Uterus (tissue), 4 donors: ENCODE data around the gene SLC7A7. TPM values are rescaled to one million over a fixed set of nuclear protein-coding genes. Genes with fewer than 3 reads are reported as not detected.

Source experiments
- DNase-seq, 2 donors: peaks; one replicate each; pipeline ENCODE4 v3.0.0-alpha.2; 2019 to 2020
- H3K27ac ChIP-seq, 2 donors: fragments of 200-600 bp; sonication (generic); 1 replicate in 1 of 2; 2 replicates in 1 of 2; pipeline ENCODE4 v1.5.1; 2016 to 2018
- H3K27me3 ChIP-seq, 2 donors: fragments of 200-600 bp; sonication (generic); one replicate each; pipeline ENCODE4 v1.5.1; 2018 to 2019; ENCODE audit warnings: control low read depth in 1 of 2
- H3K36me3 ChIP-seq, 2 donors: fragments of 200-600 bp; sonication (generic); one replicate each; pipeline ENCODE4 v1.5.1; 2019; ENCODE audit warnings: control low read depth in 1 of 2
- H3K4me1 ChIP-seq, 2 donors: fragments of 200-600 bp; sonication (generic); one replicate each; pipeline ENCODE4 v1.5.1; 2018 to 2019; ENCODE audit warnings: control low read depth in 1 of 2
- H3K4me3 ChIP-seq, 2 donors: fragments of 200-600 bp; sonication (generic); 1 replicate in 1 of 2; 2 replicates in 1 of 2; pipeline ENCODE4 v1.5.1; 2018 to 2019; ENCODE audit warnings: mild to moderate bottlenecking in 1 of 2
- H3K9me3 ChIP-seq, 2 donors: fragments of 200-600 bp; sonication (generic); one replicate each; pipeline ENCODE4 v1.5.1; 2019; ENCODE audit warnings: control low read depth in 1 of 2
- POLR2A ChIP-seq, 2 donors: fragments of 450-650 bp; IDR thresholded peaks; one replicate each; pipeline ENCODE4 v1.6.1; 2016; ENCODE audit warnings: antibody characterized with exemption in 2 of 2, mild to moderate bottlenecking in 1 of 2, moderate library complexity in 1 of 2
- intact Hi-C: fragments of 100-400 bp; cut with DNase I; formaldehyde crosslinking; loops from one replicate; pipeline ENCODE4 v1.15.1; 2023; ENCODE audit warnings: low total_unique reads
- total RNA-seq, 4 donors: library from RNA; depleted of rRNA in 3 of 4; stranded (reverse); fragments of >200 nt in 3 of 4; gene quantifications; one replicate each; pipeline versions ENCODE4 v1.1.0 to v1.2.4, GENCODE V29; 2014 to 2023
- TF ChIP-seq, protein P1 (sequence below), 4 experiments: fragments of 200-600 bp in 2 of 4; fragments of 450-650 bp in 2 of 4; sonication (generic) in 2 of 4; IDR thresholded peaks; one replicate each; pipeline ENCODE4 v1.5.1; 2016 to 2019; ENCODE audit warnings: antibody characterized with exemption in 4 of 4, mild to moderate bottlenecking in 2 of 4, moderate library complexity in 1 of 4
- donor health status: DM: yes; HTN: yes; CAD: no.

Gene SLC7A7
- total RNA-seq, 4 donors from 2014 or later: 2.8 to 15.6 (median 6.8) TPM

DNA sequence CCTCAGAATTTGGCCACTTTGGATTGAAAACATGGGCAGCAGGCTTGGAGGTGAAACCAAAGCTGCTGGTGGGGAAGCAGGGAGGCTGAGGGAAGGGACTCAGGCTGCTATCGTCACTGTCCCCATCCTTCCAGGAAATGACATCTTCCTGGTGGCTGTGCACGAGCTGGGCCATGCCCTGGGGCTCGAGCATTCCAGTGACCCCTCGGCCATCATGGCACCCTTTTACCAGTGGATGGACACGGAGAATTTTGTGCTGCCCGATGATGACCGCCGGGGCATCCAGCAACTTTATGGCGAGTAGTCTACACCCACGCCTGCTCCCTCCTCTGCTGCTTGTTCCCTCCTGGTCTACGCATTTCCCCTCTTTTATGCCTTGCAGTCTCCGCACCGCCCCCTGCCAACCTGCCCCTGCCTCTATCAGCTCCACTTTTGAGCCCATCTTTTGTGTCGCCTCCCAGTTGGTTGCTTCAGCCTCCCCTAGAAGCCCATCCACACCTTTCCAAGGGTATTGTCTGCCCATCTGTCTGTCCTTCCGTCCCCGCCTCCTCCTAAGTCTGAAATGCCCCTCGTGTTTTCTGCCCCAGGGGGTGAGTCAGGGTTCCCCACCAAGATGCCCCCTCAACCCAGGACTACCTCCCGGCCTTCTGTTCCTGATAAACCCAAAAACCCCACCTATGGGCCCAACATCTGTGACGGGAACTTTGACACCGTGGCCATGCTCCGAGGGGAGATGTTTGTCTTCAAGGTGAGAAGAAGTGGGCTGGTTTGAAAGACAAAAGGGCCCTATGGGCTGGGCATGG lies 28.1 kb upstream of the SLC7A7 start:
- DNase-seq: no peak
- peak overlapping the region; percentile 96 to 100 for H3K27ac ChIP-seq
- no peak for TF ChIP-seq POLR2A (IDR thresholded peaks at IDR 0.05)
- TF ChIP-seq, protein P1, sequence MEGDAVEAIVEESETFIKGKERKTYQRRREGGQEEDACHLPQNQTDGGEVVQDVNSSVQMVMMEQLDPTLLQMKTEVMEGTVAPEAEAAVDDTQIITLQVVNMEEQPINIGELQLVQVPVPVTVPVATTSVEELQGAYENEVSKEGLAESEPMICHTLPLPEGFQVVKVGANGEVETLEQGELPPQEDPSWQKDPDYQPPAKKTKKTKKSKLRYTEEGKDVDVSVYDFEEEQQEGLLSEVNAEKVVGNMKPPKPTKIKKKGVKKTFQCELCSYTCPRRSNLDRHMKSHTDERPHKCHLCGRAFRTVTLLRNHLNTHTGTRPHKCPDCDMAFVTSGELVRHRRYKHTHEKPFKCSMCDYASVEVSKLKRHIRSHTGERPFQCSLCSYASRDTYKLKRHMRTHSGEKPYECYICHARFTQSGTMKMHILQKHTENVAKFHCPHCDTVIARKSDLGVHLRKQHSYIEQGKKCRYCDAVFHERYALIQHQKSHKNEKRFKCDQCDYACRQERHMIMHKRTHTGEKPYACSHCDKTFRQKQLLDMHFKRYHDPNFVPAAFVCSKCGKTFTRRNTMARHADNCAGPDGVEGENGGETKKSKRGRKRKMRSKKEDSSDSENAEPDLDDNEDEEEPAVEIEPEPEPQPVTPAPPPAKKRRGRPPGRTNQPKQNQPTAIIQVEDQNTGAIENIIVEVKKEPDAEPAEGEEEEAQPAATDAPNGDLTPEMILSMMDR (IDR thresholded peaks at IDR 0.05): no peak

DNA sequence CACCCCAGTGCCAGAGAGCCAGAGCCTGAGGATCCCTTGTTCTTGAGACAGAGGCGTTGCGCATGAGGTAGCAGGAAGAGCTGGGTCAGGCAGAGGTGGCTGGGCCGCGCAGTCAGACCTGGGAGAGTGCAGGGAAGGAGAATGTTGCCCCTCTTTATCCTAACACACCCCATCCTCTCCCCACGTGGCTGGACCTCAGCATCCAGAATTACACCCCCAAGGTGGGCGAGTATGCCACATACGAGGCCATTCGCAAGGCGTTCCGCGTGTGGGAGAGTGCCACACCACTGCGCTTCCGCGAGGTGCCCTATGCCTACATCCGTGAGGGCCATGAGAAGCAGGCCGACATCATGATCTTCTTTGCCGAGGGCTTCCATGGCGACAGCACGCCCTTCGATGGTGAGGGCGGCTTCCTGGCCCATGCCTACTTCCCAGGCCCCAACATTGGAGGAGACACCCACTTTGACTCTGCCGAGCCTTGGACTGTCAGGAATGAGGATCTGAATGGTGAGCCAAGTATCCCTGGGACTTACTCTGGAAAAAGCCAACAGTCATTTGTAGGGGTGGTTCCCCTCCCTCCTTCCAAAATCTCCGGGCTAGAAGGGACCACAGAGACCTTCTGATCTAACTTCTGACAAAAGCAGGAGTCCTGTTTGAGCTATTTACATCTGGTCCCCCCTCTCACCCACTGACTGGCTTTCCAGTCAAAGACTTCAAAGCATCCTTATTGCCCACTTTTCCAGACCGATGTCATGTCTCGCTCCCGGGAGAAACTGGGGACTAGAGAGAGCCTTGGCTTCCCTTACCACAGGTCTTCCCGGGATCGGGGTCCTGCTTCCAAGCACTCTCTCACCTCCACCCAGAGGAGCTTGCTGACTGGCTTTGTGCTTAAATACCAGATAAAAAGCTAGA lies 27.2 kb upstream of the SLC7A7 start:
- no peaks in the 10 kb centered on the region for H3K36me3 ChIP-seq

More for the DNA sequence above, 28.1 kb upstream of the SLC7A7 start:
- Histone ChIP-seq H3K9me3 (no peaks in the 10 kb centered on the region), H3K4me1 (peaks cover 23 to 58% of the 10 kb centered on the region in 2 donors), H3K27me3 (no peaks in the 10 kb centered on the region), H3K36me3 (no peaks in the 10 kb centered on the region), H3K4me3 (no peak overlapping the region)
- intact Hi-C loops: no loop called here

DNA sequence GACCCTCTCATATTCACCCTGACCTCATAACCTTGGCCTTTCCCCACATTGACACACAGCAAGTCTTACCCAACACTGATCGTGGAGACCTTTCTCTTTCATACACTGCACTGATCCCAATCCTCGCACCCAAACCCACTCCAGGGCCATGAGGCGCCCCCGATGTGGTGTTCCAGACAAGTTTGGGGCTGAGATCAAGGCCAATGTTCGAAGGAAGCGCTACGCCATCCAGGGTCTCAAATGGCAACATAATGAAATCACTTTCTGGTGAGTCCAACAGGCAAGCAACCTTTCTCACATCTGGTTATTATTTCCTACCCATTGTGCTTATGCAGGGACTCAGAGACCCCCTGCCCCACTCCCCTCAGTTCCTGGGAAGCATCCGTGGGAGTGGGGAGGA lies 26.5 kb upstream of the SLC7A7 start:
- no peak for DNase-seq
- Histone ChIP-seq H3K27me3 (no peaks in the 10 kb centered on the region), H3K4me1 (peaks cover 17 to 43% of the 10 kb centered on the region in 2 donors), H3K36me3 (no peaks in the 10 kb centered on the region), H3K4me3 (no peak overlapping the region), H3K9me3 (no peaks in the 10 kb centered on the region), H3K27ac (peak overlapping the region; percentile 96 to 100)
- intact Hi-C loops: no loop called here
- TF ChIP-seq POLR2A (IDR thresholded peaks at IDR 0.05): no peak
- TF ChIP-seq, protein P1 (IDR thresholded peaks at IDR 0.05): no peak

More for the DNA sequence above, 27.2 kb upstream of the SLC7A7 start:
- H3K27ac ChIP-seq: peak overlapping the region; percentile 96 to 100
- H3K4me1 ChIP-seq: peaks cover 23 to 49% of the 10 kb centered on the region in 2 donors
- no peak for TF ChIP-seq POLR2A (IDR thresholded peaks at IDR 0.05)
- TF ChIP-seq, protein P1 (IDR thresholded peaks at IDR 0.05): no peak
- no peak for DNase-seq
- no peak overlapping the region for H3K4me3 ChIP-seq
- H3K9me3 ChIP-seq: no peaks in the 10 kb centered on the region
- H3K27me3 ChIP-seq: no peaks in the 10 kb centered on the region
- intact Hi-C loops: no loop called here

DNA sequence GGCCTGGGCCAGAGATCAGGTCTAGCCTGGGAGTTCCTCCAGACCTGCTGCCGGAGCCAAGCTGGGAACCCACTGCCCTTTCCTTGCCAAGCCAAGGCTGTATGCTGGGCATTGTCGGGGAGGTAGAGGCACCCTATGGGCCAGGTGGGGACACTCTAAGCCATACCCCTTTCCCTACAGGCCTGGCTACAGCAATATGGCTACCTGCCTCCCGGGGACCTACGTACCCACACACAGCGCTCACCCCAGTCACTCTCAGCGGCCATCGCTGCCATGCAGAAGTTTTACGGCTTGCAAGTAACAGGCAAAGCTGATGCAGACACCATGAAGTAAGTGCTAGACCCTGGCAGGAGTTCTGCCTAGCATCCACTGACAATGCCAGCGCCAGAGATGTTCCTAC lies 26.1 kb upstream of the SLC7A7 start:
- no peak overlapping the region for H3K4me3 ChIP-seq
- peaks cover 13 to 39% of the 10 kb centered on the region in 2 donors for H3K4me1 ChIP-seq
- H3K36me3 ChIP-seq: no peaks in the 10 kb centered on the region
- no peaks in the 10 kb centered on the region for H3K9me3 ChIP-seq
- intact Hi-C loops: no loop called here
- peak overlapping the region; percentile 96 to 100 for H3K27ac ChIP-seq
- DNase-seq: peak in 1 of 2 donors; percentile 16
- TF ChIP-seq, protein P1 (IDR thresholded peaks at IDR 0.05): no peak
- TF ChIP-seq POLR2A (IDR thresholded peaks at IDR 0.05): no peak
- no peaks in the 10 kb centered on the region for H3K27me3 ChIP-seq
